Esophagus muscularis mucosa (tissue), 4 donors: ENCODE measurements around the gene SLC40A1. TPM values are rescaled to one million over a fixed set of nuclear protein-coding genes. Genes with fewer than 3 reads are reported as not detected.

Experiments used
- DNase-seq: peaks from one replicate; pipeline ENCODE4 v3.0.0-alpha.2; 2017; ENCODE audit errors: extremely low spot score
- H3K27ac ChIP-seq, 4 donors: fragments of 200-600 bp; sonication (generic); replicated peaks in 1 of 4; 1 replicate in 3 of 4; 2 replicates in 1 of 4; pipeline ENCODE4 v1.5.1; 2016 to 2019; ENCODE audit warnings: mild to moderate bottlenecking in 1 of 4
- H3K27me3 ChIP-seq, 4 donors: fragments of 200-600 bp; sonication (generic); one replicate each; pipeline versions ENCODE4 v1.5.1 to v1.6.0; 2016 to 2019
- H3K36me3 ChIP-seq, 4 donors: fragments of 200-600 bp; sonication (generic); one replicate each; pipeline ENCODE4 v1.5.1; 2016 to 2019
- H3K4me1 ChIP-seq, 4 donors: fragments of 200-600 bp; sonication (generic); one replicate each; pipeline ENCODE4 v1.5.1; 2016 to 2019
- H3K4me3 ChIP-seq, 4 donors: fragments of 200-600 bp; sonication (generic); 1 replicate in 2 of 4; 2 replicates in 2 of 4; pipeline ENCODE4 v1.5.1; 2016 to 2019; ENCODE audit warnings: mild to moderate bottlenecking in 4 of 4, moderate library complexity in 1 of 4
- H3K9me3 ChIP-seq, 4 donors: fragments of 200-600 bp; sonication (generic); 1 replicate in 3 of 4; 2 replicates in 1 of 4; pipeline ENCODE4 v1.5.1; 2016 to 2019
- EP300 ChIP-seq: sonication (generic); formaldehyde crosslinking; IDR thresholded peaks from one replicate; pipeline ENCODE4 v1.6.1; 2017; ENCODE audit warnings: antibody characterized with exemption
- POLR2A ChIP-seq: fragments of 450-650 bp; IDR thresholded peaks from one replicate; pipeline ENCODE4 v1.6.1; 2017; ENCODE audit warnings: antibody characterized with exemption, moderate library complexity, mild to moderate bottlenecking, low read depth
- POLR2AphosphoS5 ChIP-seq, 2 donors: sonication (generic); formaldehyde crosslinking; IDR thresholded peaks; one replicate each; pipeline ENCODE4 v1.6.1; 2017; ENCODE audit warnings: antibody characterized with exemption in 2 of 2
- WGBS: methylation state at CpG from one replicate; pipeline ENCODE4 v1.1.5; 2018; 5-methylcytosine and 5-hydroxymethylcytosine counted together
- intact Hi-C: fragments of 100-400 bp; cut with DNase I; formaldehyde crosslinking; loops from one replicate; pipeline ENCODE4 v1.15.1; 2023
- total RNA-seq, 4 donors: library from RNA; depleted of rRNA; stranded (reverse); fragments of >200 nt; gene quantifications; one replicate each; pipeline versions ENCODE4 v1.1.0 to v1.2.1, GENCODE V29; 2016
- TF ChIP-seq, protein P1 (sequence below), 3 experiments: fragments of 200-600 bp in 2 of 3; fragments of 450-650 bp in 1 of 3; sonication (generic) in 2 of 3; IDR thresholded peaks; one replicate each; pipeline ENCODE4 v1.5.1; 2017 to 2019; ENCODE audit warnings: antibody characterized with exemption in 3 of 3, mild to moderate bottlenecking in 2 of 3, moderate library complexity in 1 of 3

The SLC40A1 gene
- total RNA-seq, 4 donors from 2014 or later, result 35.3 to 80.9 (median 40.8) TPM

DNA sequence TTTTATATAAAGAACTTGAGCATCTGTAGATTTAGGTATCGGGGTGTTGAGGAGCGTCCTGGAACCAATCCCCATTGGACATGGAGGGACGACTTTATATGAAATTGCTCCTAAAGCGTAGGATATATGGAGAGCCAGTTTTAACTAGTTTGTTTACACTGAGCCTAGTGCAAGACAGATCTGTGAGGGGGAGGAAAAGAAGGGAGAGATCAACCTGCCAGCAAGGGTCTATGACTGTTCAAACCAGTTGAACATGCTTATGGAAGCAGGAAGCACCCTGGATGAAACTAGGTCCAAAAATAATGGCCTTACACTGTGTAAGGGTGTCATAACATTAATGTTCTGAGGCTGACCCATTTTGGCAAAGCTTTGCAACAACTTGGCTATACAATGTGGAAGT, 34.0 kb upstream of the SLC40A1 start:
- intact Hi-C loops, result no loop called here

DNA sequence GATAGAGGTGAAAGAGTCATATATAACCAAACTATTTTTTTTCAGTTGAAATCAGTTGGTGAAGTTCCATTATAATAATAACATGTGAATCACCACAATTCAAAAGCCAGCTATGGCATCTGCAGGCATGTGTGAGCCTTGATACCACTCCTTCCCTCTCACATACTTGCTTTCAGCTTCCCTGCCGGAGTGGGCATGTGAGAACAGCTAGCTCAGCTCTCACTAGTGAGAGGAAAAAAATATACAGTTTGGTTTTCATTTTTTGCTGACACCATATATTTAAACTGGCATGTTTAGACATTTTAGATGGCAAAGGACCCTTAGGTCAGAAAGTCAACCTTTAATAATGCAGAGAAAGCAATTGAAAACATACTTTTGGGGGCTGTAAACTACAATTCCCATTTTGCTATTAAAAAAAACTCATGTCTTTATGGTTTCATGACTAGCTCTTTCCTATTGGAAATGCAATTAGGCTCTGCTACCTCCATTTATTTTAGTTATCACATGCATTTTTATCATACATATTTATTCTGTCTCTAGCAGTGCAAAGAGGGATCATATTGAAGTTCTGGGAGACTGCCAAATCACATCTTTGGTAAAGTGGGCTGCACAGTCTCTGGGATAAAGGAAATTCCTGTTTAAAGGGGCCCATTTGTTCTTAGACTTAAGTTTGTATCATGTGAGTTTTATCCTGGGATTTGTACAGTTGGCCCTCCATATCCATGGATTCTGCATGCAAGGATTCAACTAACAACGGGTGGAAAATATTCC, 33.2 kb upstream of the SLC40A1 start:
- Histone ChIP-seq H3K36me3 (no peaks in the 10 kb centered on the region), H3K4me1 (peaks cover 0 to 13% (median 6%) of the 10 kb centered on the region in 4 donors), H3K9me3 (no peaks in the 10 kb centered on the region), H3K27me3 (no peaks in the 10 kb centered on the region), H3K4me3 (no peak overlapping the region), H3K27ac (peak overlapping the region in 2 of 4 donors; percentile 31 to 35)
- intact Hi-C loops, result no loop called here
- WGBS, result 57% methylated on average over 2 of the region's 2 CpGs
- DNase-seq, result no peak
- TF ChIP-seq, protein P1, sequence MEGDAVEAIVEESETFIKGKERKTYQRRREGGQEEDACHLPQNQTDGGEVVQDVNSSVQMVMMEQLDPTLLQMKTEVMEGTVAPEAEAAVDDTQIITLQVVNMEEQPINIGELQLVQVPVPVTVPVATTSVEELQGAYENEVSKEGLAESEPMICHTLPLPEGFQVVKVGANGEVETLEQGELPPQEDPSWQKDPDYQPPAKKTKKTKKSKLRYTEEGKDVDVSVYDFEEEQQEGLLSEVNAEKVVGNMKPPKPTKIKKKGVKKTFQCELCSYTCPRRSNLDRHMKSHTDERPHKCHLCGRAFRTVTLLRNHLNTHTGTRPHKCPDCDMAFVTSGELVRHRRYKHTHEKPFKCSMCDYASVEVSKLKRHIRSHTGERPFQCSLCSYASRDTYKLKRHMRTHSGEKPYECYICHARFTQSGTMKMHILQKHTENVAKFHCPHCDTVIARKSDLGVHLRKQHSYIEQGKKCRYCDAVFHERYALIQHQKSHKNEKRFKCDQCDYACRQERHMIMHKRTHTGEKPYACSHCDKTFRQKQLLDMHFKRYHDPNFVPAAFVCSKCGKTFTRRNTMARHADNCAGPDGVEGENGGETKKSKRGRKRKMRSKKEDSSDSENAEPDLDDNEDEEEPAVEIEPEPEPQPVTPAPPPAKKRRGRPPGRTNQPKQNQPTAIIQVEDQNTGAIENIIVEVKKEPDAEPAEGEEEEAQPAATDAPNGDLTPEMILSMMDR (IDR thresholded peaks at IDR 0.05), result no peak
- TF ChIP-seq POLR2AphosphoS5 (IDR thresholded peaks at IDR 0.05), result no peak
- TF ChIP-seq POLR2A, result no peak
- no peak for TF ChIP-seq EP300

More for the DNA sequence above, 34.0 kb upstream of the SLC40A1 start:
- no peak for DNase-seq
- TF ChIP-seq POLR2AphosphoS5 (IDR thresholded peaks at IDR 0.05), result no peak
- TF ChIP-seq POLR2A, result no peak
- TF ChIP-seq, protein P1 (IDR thresholded peaks at IDR 0.05), result no peak
- no peak for TF ChIP-seq EP300
- Histone ChIP-seq H3K36me3 (no peaks in the 10 kb centered on the region), H3K4me3 (no peak overlapping the region), H3K9me3 (no peaks in the 10 kb centered on the region), H3K27me3 (no peaks in the 10 kb centered on the region), H3K4me1 (peaks cover 0 to 13% (median 6%) of the 10 kb centered on the region in 4 donors), H3K27ac (no peak overlapping the region)
- WGBS, result 79% methylated on average over 4 of the region's 4 CpGs

DNA sequence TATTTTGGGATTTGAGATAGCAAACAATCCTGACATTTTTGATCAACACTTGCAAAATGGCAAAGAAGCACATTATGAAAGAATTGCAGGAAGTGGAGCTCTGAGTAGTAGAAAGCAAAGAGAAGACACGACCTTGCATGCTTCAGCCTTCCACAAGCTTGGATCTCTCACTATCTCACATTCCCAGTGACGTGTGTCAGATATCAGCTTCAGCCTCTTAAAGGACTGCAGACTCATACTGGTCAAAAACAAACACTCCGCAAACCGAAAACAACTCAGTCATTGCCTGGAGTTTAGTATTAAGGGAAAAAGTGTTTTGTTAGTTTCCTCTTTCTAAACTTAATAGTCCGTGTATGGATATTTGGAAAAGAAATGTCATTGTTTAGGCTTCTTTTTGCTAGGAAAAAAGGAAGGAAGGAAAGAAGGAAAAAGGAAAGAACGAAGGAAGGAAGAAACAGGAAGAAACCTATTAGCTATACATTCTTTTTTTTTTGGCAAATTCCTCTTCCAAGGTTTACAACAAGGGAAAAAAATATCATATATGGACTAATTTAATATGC, 32.6 kb upstream of the SLC40A1 start:
- H3K4me1 ChIP-seq, result peaks cover 0 to 13% (median 6%) of the 10 kb centered on the region in 4 donors
- no peaks in the 10 kb centered on the region for H3K36me3 ChIP-seq
- no peak for TF ChIP-seq EP300
- TF ChIP-seq POLR2AphosphoS5 (IDR thresholded peaks at IDR 0.05), result no peak
- TF ChIP-seq, protein P1 (IDR thresholded peaks at IDR 0.05), result no peak
- no peak for TF ChIP-seq POLR2A
- no peaks in the 10 kb centered on the region for H3K27me3 ChIP-seq
- 26% methylated on average over 6 of the region's 6 CpGs for WGBS
- no peak for DNase-seq
- peak overlapping the region in 2 of 4 donors; percentile 31 to 35 for H3K27ac ChIP-seq
- H3K4me3 ChIP-seq, result peak overlapping the region; percentile 9 to 36 (median 29)
- intact Hi-C loops, result no loop called here
- H3K9me3 ChIP-seq, result no peaks in the 10 kb centered on the region

DNA sequence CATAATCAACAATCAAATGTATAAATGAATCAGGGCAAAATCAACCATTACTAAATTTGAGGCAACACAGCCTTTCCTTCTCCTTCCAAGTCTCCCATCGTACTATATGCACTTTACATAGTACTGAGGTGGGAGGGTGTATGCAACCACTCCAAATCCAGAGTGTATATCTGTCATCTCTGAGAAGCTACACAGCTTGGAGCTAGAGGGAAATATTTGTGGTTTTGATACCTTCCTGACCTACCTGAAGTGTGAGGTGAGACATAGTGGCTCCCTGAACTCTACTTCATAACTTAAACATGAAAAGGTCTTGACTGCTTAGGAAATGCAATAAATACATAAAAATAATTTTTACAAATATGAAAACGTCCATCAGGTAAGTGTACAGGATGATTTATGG, 30.1 kb upstream of the SLC40A1 start:
- DNase-seq, result no peak
- intact Hi-C loops, result no loop called here
- 85% methylated on average over 2 of the region's 2 CpGs for WGBS
- H3K27me3 ChIP-seq, result no peaks in the 10 kb centered on the region
- no peaks in the 10 kb centered on the region for H3K36me3 ChIP-seq
- TF ChIP-seq, protein P1 (IDR thresholded peaks at IDR 0.05), result no peak
- TF ChIP-seq POLR2AphosphoS5 (IDR thresholded peaks at IDR 0.05) (no peak), EP300 (no peak), POLR2A (no peak)
- no peaks in the 10 kb centered on the region for H3K9me3 ChIP-seq
- no peak overlapping the region for H3K27ac ChIP-seq
- peaks cover 0 to 13% (median 6%) of the 10 kb centered on the region in 4 donors for H3K4me1 ChIP-seq
- no peak overlapping the region for H3K4me3 ChIP-seq
